HFF-Myc (cell line): ENCODE data around the gene AUNIP.

Source experiments
- DNase-seq: peaks from one replicate; pipeline ENCODE4 v3.0.0-alpha.2; 2011; ENCODE audit warnings: low read depth; ENCODE audit errors: extremely low read depth
- H3K4me3 ChIP-seq: replicated peaks from 2 replicates; pipeline ENCODE4 v1.5.1; 2011; ENCODE audit warnings: low read depth, mild to moderate bottlenecking, control low read depth, low read length
- CTCF ChIP-seq: IDR thresholded peaks from 2 replicates; pipeline ENCODE4 v1.5.1; 2012; ENCODE audit warnings: mild to moderate bottlenecking, low read depth, low read length, control low read depth; ENCODE audit errors: missing control alignments

The AUNIP gene

GRCh38 chr1:25814549-25815087 lies 44.6 kb downstream of the AUNIP start:
- H3K4me3 ChIP-seq: no peak overlapping the region
- no peak for DNase-seq
- TF ChIP-seq CTCF: no peak

- TF ChIP-seq CTCF: no peak
- no peak for DNase-seq
- H3K4me3 ChIP-seq: no peak overlapping the region
Measured at GRCh38 chr1:25813734-25814471, 45.4 kb downstream of the AUNIP start.

- TF ChIP-seq CTCF: no peak
- DNase-seq: no peak
- no peak overlapping the region for H3K4me3 ChIP-seq
Measured at GRCh38 chr1:25813071-25813733, 46.1 kb downstream of the AUNIP start.

- no peak overlapping the region for H3K4me3 ChIP-seq
- no peak for TF ChIP-seq CTCF
- no peak for DNase-seq
Measured at GRCh38 chr1:25811384-25812082, 47.7 kb downstream of the AUNIP start.

- peak; percentile 91 for TF ChIP-seq CTCF
- no peak for DNase-seq
- no peak overlapping the region for H3K4me3 ChIP-seq
Measured at GRCh38 chr1:25810341-25811299, 48.6 kb downstream of the AUNIP start.

GRCh38 chr1:25809929-25810328 lies 49.3 kb downstream of the AUNIP start:
- TF ChIP-seq CTCF: no peak
- H3K4me3 ChIP-seq: no peak overlapping the region
- DNase-seq: no peak
